ENCODE measurements around the gene PKP4. TPM values are rescaled to one million over a fixed set of nuclear protein-coding genes. Genes with fewer than 3 reads are reported as not detected.

Gene PKP4
- total RNA-seq, 1 donor from 2014 or later, result 26.1 TPM

DNA sequence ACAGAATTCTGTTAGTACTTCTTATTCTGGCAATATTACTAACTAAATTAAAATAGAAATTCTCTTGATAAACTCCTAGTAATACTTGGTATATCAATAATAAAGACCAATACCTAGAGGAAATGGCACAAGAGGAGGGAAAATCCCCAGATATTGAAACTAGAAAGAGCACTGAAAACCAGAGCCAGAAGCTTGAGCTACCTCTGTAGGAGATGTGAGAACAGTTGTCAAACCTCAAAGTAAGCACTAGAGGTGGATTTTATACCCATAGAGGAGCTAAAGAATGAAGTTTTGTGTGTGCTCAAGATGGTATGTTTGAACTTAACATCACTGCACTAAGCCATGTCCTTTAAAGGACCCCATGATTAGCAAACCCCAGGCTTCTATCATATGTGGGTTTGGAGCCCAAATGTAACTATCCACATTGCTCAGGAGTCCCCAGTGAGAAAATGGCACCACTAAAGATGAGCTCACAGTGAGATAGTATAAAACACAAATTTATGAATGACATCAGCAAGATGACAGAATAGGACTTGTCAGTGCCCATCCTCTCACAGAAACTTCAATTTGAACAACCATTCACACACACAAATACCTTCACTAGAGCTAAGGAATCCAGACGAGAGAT lies 122.1 kb downstream of the PKP4 start:
- Histone ChIP-seq H3K27me3 (ENCODE audit: control insufficient read depth in 3 of 3, insufficient read depth in 3 of 3, low read length in 3 of 3) (no peaks in the 10 kb centered on the region), H3K27ac (ENCODE audit: low read depth, low read length) (no peak overlapping the region), H3K4me3 (ENCODE audit: low read length in 3 of 3) (no peak overlapping the region), H3K9me3 (ENCODE audit: control insufficient read depth in 3 of 3, low read length in 3 of 3) (no peaks in the 10 kb centered on the region), H3K4me1 (ENCODE audit: control insufficient read depth in 3 of 3, insufficient read depth in 3 of 3, low read length in 3 of 3) (no peaks in the 10 kb centered on the region), H3K36me3 (ENCODE audit: control insufficient read depth in 3 of 3, insufficient read depth in 3 of 3, low read length in 3 of 3) (peaks cover 0 to under 1% (median 0%) of the 10 kb centered on the region in 3 donors), H3K9ac (ENCODE audit: low read depth in 1 of 3, low read length in 3 of 3) (no peak overlapping the region)

DNA sequence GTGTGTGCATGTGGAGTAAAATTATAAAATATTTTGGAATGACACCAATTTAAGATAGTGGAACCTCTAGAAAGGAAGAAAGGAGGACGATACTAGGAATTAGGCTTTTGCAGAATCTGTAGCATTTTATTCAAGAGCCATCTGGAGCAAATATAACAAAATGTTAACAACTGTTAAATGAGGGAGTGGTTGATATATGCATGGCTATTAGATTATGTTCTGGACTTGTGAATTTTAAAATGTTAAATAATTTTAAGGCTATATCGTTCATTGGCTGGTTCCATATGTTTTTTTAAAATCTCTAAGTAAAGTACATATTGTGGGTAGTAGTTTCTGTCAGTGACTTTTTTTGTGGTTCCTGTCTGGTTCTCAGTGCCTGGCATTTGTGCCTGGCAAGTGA lies 123.2 kb downstream of the PKP4 start:
- H3K36me3 ChIP-seq (ENCODE audit: control insufficient read depth in 3 of 3, insufficient read depth in 3 of 3, low read length in 3 of 3), result peaks cover 0 to 3% (median 3%) of the 10 kb centered on the region in 3 donors
- no peaks in the 10 kb centered on the region for H3K9me3 ChIP-seq (ENCODE audit: control insufficient read depth in 3 of 3, low read length in 3 of 3)
- no peak overlapping the region for H3K27ac ChIP-seq (ENCODE audit: low read depth, low read length)
- no peaks in the 10 kb centered on the region for H3K27me3 ChIP-seq (ENCODE audit: control insufficient read depth in 3 of 3, insufficient read depth in 3 of 3, low read length in 3 of 3)
- no peaks in the 10 kb centered on the region for H3K4me1 ChIP-seq (ENCODE audit: control insufficient read depth in 3 of 3, insufficient read depth in 3 of 3, low read length in 3 of 3)
- H3K9ac ChIP-seq (ENCODE audit: low read depth in 1 of 3, low read length in 3 of 3), result no peak overlapping the region
- no peak overlapping the region for H3K4me3 ChIP-seq (ENCODE audit: low read length in 3 of 3)

DNA sequence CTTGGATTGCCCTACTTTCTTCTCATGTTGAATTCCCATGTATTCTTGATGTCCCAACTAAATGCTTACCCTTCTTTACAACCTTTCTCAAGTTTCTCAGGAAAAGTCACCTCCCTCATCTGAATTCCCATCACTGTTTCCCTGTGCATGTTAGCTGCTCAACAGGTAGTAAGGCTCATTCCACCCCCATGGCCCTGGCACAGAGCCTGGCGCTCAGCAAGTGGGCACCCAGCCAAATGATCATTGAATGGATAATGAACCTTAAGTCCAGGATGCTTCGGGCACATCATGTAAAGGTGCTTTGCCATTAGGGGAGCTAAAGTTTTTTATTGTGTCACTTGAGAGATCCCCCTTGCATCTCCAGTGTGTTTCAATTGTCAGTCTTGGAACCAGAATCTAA lies 124.0 kb downstream of the PKP4 start:
- Histone ChIP-seq H3K9me3 (ENCODE audit: control insufficient read depth in 3 of 3, low read length in 3 of 3) (no peaks in the 10 kb centered on the region), H3K27ac (ENCODE audit: low read depth, low read length) (no peak overlapping the region), H3K9ac (ENCODE audit: low read depth in 1 of 3, low read length in 3 of 3) (no peak overlapping the region), H3K27me3 (ENCODE audit: control insufficient read depth in 3 of 3, insufficient read depth in 3 of 3, low read length in 3 of 3) (no peaks in the 10 kb centered on the region), H3K4me3 (ENCODE audit: low read length in 3 of 3) (no peak overlapping the region), H3K4me1 (ENCODE audit: control insufficient read depth in 3 of 3, insufficient read depth in 3 of 3, low read length in 3 of 3) (no peaks in the 10 kb centered on the region), H3K36me3 (ENCODE audit: control insufficient read depth in 3 of 3, insufficient read depth in 3 of 3, low read length in 3 of 3) (peaks cover 0 to 3% (median 3%) of the 10 kb centered on the region in 3 donors)

DNA sequence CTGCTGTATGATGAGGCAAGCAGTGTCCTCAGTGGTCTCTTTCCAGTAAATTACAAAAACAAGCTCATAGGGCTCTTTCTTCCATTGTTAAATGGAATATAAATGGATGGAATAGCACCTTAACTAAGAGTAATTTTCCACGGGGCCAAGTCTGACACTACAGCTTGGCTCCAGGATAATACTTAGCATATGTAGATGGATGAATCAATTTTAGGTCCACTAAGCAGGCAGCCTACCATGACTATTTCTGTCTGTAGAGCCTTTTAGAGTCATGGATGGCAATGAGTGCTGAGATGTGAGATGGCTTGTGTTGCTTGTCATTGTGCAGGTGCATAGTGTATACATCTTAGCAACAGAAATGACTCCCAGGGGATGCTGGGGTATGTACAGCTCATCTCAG lies 125.9 kb downstream of the PKP4 start:
- no peaks in the 10 kb centered on the region for H3K27me3 ChIP-seq (ENCODE audit: control insufficient read depth in 3 of 3, insufficient read depth in 3 of 3, low read length in 3 of 3)
- no peak overlapping the region for H3K27ac ChIP-seq (ENCODE audit: low read depth, low read length)
- no peaks in the 10 kb centered on the region for H3K9me3 ChIP-seq (ENCODE audit: control insufficient read depth in 3 of 3, low read length in 3 of 3)
- H3K9ac ChIP-seq (ENCODE audit: low read depth in 1 of 3, low read length in 3 of 3), result no peak overlapping the region
- no peak overlapping the region for H3K4me3 ChIP-seq (ENCODE audit: low read length in 3 of 3)
- no peaks in the 10 kb centered on the region for H3K4me1 ChIP-seq (ENCODE audit: control insufficient read depth in 3 of 3, insufficient read depth in 3 of 3, low read length in 3 of 3)
- H3K36me3 ChIP-seq (ENCODE audit: control insufficient read depth in 3 of 3, insufficient read depth in 3 of 3, low read length in 3 of 3), result peaks cover 0 to 3% (median 3%) of the 10 kb centered on the region in 3 donors

DNA sequence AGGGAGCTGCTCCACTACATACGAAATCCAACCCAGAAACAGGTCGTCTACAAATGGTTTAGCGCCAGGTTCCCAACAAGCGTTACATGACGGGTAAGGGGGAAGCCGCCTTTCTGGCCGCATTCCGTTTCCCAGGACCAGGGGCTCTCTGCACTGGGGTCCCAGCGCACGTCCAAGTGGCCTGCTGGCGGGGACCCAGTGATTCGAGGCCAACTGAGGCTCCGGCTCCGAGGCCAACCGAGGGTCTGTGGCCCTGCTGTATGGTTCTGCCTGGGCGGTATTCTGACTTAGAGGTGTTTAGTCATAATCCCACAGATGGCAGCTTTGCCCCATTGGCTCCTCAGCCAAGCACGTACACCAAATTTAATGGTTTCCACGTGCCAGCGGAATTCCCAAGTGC lies 127.2 kb downstream of the PKP4 start:
- H3K9me3 ChIP-seq (ENCODE audit: control insufficient read depth in 3 of 3, low read length in 3 of 3), result no peaks in the 10 kb centered on the region
- no peak overlapping the region for H3K27ac ChIP-seq (ENCODE audit: low read depth, low read length)
- H3K4me1 ChIP-seq (ENCODE audit: control insufficient read depth in 3 of 3, insufficient read depth in 3 of 3, low read length in 3 of 3), result no peaks in the 10 kb centered on the region
- H3K36me3 ChIP-seq (ENCODE audit: control insufficient read depth in 3 of 3, insufficient read depth in 3 of 3, low read length in 3 of 3), result peaks cover 0 to 3% (median 3%) of the 10 kb centered on the region in 3 donors
- no peak overlapping the region for H3K4me3 ChIP-seq (ENCODE audit: low read length in 3 of 3)
- H3K9ac ChIP-seq (ENCODE audit: low read depth in 1 of 3, low read length in 3 of 3), result no peak overlapping the region
- no peaks in the 10 kb centered on the region for H3K27me3 ChIP-seq (ENCODE audit: control insufficient read depth in 3 of 3, insufficient read depth in 3 of 3, low read length in 3 of 3)

DNA sequence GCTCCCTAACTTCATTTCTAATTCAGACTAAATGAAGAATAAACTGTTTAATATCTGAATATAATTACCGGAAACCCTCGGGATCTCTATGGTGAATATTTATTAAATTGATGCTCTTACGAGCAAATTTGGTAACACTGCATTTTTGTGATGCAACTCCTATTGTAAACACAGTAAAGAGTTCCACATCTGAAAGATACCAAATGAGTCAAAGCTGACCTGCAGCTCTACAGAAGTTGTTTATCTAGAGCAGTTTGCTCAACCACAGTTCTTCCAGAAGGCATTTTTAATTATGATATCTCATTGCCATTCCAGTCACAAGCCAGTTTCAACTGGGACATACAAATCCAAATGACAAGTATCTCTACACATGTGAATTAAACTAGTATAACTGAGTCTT lies 129.7 kb downstream of the PKP4 start:
- no peak overlapping the region for H3K4me3 ChIP-seq (ENCODE audit: low read length in 3 of 3)
- H3K4me1 ChIP-seq (ENCODE audit: control insufficient read depth in 3 of 3, insufficient read depth in 3 of 3, low read length in 3 of 3), result no peaks in the 10 kb centered on the region
- H3K9ac ChIP-seq (ENCODE audit: low read depth in 1 of 3, low read length in 3 of 3), result no peak overlapping the region
- peaks cover 0 to 3% (median 3%) of the 10 kb centered on the region in 3 donors for H3K36me3 ChIP-seq (ENCODE audit: control insufficient read depth in 3 of 3, insufficient read depth in 3 of 3, low read length in 3 of 3)
- no peaks in the 10 kb centered on the region for H3K9me3 ChIP-seq (ENCODE audit: control insufficient read depth in 3 of 3, low read length in 3 of 3)
- no peaks in the 10 kb centered on the region for H3K27me3 ChIP-seq (ENCODE audit: control insufficient read depth in 3 of 3, insufficient read depth in 3 of 3, low read length in 3 of 3)
- no peak overlapping the region for H3K27ac ChIP-seq (ENCODE audit: low read depth, low read length)

DNA sequence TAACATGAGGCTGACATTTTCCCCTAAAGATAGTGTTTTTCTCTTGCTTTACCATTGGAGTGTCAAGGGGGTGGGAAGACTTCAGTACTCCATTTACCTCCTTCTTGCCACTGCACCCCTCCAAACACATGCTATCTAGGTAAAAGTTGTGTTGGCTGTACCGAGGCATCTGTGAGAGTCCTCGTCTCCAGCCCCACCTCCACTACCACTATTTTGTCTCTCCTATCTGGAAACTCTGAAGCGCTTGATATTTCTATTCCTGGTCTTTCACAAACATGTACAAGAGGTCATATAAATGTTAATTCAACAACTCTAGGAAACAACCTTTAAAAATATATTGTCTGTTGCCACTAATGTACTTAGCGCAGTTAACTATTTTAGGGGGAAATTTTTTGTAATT lies 132.6 kb downstream of the PKP4 start:
- H3K36me3 ChIP-seq (ENCODE audit: control insufficient read depth in 3 of 3, insufficient read depth in 3 of 3, low read length in 3 of 3), result peaks cover 0 to under 1% (median 0%) of the 10 kb centered on the region in 3 donors
- no peaks in the 10 kb centered on the region for H3K9me3 ChIP-seq (ENCODE audit: control insufficient read depth in 3 of 3, low read length in 3 of 3)

DNA sequence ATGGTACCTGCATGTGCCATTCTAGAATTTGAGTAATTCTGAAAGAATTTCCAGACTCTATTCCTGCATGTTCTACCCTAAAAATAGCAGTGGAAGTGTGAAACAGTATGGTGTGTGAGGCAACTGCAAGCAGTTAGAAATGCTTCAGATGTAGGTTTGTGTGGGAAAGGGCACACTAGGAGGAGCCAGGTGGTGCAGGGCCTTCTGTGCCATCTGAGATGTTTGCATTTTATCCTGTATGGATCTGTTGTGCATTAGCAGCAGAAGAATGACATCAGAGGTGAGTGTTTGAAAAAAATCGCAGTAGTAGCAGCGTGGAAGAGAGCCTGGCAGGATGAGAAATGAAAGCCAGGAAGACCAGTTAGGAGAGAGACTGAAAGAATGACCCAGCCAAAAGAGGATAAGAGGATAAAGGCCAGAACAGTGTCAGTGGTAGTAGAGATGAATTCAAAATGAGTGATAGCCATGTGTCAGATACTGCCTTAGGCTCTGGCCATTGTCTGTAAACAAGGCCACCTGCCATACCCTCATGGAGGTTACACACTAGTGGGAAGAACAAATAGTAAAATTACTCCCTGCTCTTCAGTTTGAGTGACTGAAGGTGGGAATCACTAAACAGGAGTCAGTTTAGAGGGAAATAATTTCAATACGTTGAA lies 142.2 kb downstream of the PKP4 start:
- Histone ChIP-seq H3K9me3 (ENCODE audit: control insufficient read depth in 3 of 3, low read length in 3 of 3) (no peaks in the 10 kb centered on the region), H3K36me3 (ENCODE audit: control insufficient read depth in 3 of 3, insufficient read depth in 3 of 3, low read length in 3 of 3) (peaks cover 0 to 2% (median 0%) of the 10 kb centered on the region in 3 donors), H3K4me3 (ENCODE audit: low read length in 3 of 3) (no peak overlapping the region), H3K27ac (ENCODE audit: low read depth, low read length) (no peak overlapping the region), H3K27me3 (ENCODE audit: control insufficient read depth in 3 of 3, insufficient read depth in 3 of 3, low read length in 3 of 3) (no peaks in the 10 kb centered on the region), H3K4me1 (ENCODE audit: control insufficient read depth in 3 of 3, insufficient read depth in 3 of 3, low read length in 3 of 3) (peaks cover 0 to 3% (median 0%) of the 10 kb centered on the region in 3 donors), H3K9ac (ENCODE audit: low read depth in 1 of 3, low read length in 3 of 3) (no peak overlapping the region)

More for the DNA sequence above, 132.6 kb downstream of the PKP4 start:
- H3K27ac ChIP-seq (ENCODE audit: low read depth, low read length), result no peak overlapping the region
- no peaks in the 10 kb centered on the region for H3K27me3 ChIP-seq (ENCODE audit: control insufficient read depth in 3 of 3, insufficient read depth in 3 of 3, low read length in 3 of 3)
- H3K9ac ChIP-seq (ENCODE audit: low read depth in 1 of 3, low read length in 3 of 3), result no peak overlapping the region
- H3K4me3 ChIP-seq (ENCODE audit: low read length in 3 of 3), result no peak overlapping the region
- H3K4me1 ChIP-seq (ENCODE audit: control insufficient read depth in 3 of 3, insufficient read depth in 3 of 3, low read length in 3 of 3), result no peaks in the 10 kb centered on the region

DNA sequence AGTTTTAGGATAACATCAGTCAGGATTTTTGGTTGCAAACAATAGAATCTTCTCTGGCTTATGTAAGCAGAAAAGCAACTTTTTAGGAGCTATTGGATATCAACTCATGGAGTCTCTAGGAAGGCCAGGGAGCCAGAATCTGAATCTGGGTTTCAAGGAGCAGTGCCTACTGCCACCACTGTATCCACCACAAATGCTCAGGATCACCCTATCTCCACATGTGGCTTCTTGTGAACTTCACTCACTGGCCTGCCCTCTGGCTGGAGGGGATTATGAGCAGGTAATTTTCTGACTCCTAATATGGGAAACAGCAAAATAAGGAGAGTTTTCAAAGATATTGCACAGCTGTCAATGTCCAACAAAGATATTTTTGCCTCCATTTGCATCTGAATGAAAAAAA lies 142.9 kb downstream of the PKP4 start:
- no peak overlapping the region for H3K4me3 ChIP-seq (ENCODE audit: low read length in 3 of 3)
- H3K4me1 ChIP-seq (ENCODE audit: control insufficient read depth in 3 of 3, insufficient read depth in 3 of 3, low read length in 3 of 3), result peaks cover 0 to 3% (median 0%) of the 10 kb centered on the region in 3 donors
- peaks cover 0 to 4% (median 0%) of the 10 kb centered on the region in 3 donors for H3K36me3 ChIP-seq (ENCODE audit: control insufficient read depth in 3 of 3, insufficient read depth in 3 of 3, low read length in 3 of 3)
- H3K27me3 ChIP-seq (ENCODE audit: control insufficient read depth in 3 of 3, insufficient read depth in 3 of 3, low read length in 3 of 3), result no peaks in the 10 kb centered on the region
- H3K9me3 ChIP-seq (ENCODE audit: control insufficient read depth in 3 of 3, low read length in 3 of 3), result no peaks in the 10 kb centered on the region
- no peak overlapping the region for H3K9ac ChIP-seq (ENCODE audit: low read depth in 1 of 3, low read length in 3 of 3)
- no peak overlapping the region for H3K27ac ChIP-seq (ENCODE audit: low read depth, low read length)

DNA sequence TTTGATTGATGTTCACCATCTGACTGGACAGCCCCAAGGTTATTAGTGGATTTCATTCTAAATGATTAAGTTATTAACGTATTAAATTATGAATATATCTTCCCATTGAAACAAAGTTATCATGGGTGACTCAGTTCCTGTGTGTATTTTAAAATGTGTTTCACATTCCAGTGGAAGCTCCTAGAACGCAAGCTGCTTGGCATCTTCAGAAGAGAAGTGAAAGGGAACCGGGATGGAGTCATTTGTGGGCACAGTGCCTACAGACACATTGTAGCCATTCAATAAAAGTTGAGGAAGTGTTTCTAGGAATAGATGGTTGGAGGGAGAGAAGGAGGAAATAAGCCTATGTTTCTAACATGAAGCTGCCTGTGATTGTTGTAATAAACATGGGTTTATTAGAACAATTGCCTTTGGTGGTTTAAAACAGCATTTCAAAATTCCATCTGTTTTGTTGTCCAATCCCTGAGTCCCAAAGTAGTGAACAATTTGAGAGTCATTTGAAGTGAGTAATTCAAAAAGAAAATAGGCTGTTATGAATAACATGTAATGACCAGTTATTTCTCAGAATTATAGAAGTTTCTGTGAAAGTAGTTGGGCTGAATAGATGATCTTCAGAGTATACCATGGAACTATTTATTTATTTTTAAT lies 143.5 kb downstream of the PKP4 start:
- no peak overlapping the region for H3K27ac ChIP-seq (ENCODE audit: low read depth, low read length)
- H3K4me3 ChIP-seq (ENCODE audit: low read length in 3 of 3), result no peak overlapping the region
- no peaks in the 10 kb centered on the region for H3K9me3 ChIP-seq (ENCODE audit: control insufficient read depth in 3 of 3, low read length in 3 of 3)
- no peak overlapping the region for H3K9ac ChIP-seq (ENCODE audit: low read depth in 1 of 3, low read length in 3 of 3)
- no peaks in the 10 kb centered on the region for H3K27me3 ChIP-seq (ENCODE audit: control insufficient read depth in 3 of 3, insufficient read depth in 3 of 3, low read length in 3 of 3)
- peaks cover 0 to 3% (median 0%) of the 10 kb centered on the region in 3 donors for H3K4me1 ChIP-seq (ENCODE audit: control insufficient read depth in 3 of 3, insufficient read depth in 3 of 3, low read length in 3 of 3)
- peaks cover 0 to 4% (median 0%) of the 10 kb centered on the region in 3 donors for H3K36me3 ChIP-seq (ENCODE audit: control insufficient read depth in 3 of 3, insufficient read depth in 3 of 3, low read length in 3 of 3)
